ENCODE measurements around the gene JCHAIN.

DNA sequence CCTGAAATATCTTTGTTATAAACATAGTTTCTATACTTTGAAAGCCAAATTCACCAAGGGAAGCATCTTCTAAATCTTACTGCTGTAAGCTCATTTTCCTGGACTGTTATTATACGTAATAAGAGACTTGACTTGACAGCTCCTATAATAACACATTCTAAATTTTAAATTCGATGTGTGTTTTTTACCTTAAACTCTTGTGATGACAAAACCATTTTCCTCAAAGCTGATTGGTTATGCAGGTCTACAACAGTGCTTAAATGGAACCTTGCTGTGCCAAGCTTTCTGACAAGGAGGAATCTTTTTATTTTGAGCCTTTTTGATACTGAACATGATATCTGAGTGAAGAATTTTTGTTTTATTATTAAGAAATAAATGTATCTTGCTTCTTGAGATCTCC is 37.9 kb downstream of the JCHAIN start, which contains the start of gene ENAM:
- TF ChIP-seq, protein P1, sequence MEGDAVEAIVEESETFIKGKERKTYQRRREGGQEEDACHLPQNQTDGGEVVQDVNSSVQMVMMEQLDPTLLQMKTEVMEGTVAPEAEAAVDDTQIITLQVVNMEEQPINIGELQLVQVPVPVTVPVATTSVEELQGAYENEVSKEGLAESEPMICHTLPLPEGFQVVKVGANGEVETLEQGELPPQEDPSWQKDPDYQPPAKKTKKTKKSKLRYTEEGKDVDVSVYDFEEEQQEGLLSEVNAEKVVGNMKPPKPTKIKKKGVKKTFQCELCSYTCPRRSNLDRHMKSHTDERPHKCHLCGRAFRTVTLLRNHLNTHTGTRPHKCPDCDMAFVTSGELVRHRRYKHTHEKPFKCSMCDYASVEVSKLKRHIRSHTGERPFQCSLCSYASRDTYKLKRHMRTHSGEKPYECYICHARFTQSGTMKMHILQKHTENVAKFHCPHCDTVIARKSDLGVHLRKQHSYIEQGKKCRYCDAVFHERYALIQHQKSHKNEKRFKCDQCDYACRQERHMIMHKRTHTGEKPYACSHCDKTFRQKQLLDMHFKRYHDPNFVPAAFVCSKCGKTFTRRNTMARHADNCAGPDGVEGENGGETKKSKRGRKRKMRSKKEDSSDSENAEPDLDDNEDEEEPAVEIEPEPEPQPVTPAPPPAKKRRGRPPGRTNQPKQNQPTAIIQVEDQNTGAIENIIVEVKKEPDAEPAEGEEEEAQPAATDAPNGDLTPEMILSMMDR (conservative IDR thresholded peaks at IDR 0.05 in 1 of 2, IDR thresholded peaks at IDR 0.05 in 1 of 2; ENCODE audit: low read depth in 1 of 2, low read length in 2 of 2) = no peak
- no peak for TF ChIP-seq EZH2 (IDR thresholded peaks at IDR 0.05; ENCODE audit: low read length, missing control alignments)

Measured in fibroblast of lung (primary cell).